DND-41 (cell line): ENCODE measurements around the gene NXN.

Experiments used
- ATAC-seq: fragments of 200-7000 bp; cut with Tn5 transposase; 3 replicates; pipeline ENCODE4 v1.9.1; 2021; ENCODE audit warnings: low read depth; ENCODE audit not compliant: insufficient read depth
- DNase-seq: peaks from one replicate; pipeline ENCODE4 v3.0.0-alpha.2; 2020
- H2AFZ ChIP-seq: 2 replicates; pipeline ENCODE4 v1.6.0; 2012; ENCODE audit warnings: low read depth, low read length
- H3K27ac ChIP-seq: 2 replicates; pipeline ENCODE4 v1.5.1; 2012; ENCODE audit warnings: low read length, inconsistent platforms
- H3K27me3 ChIP-seq: fragments of 200-600 bp; sonication (generic); 2 replicates; pipeline ENCODE4 v1.6.0; 2012; ENCODE audit warnings: low read length, mild to moderate bottlenecking, inconsistent platforms; ENCODE audit not compliant: insufficient read depth, poor library complexity
- H3K36me3 ChIP-seq: 2 replicates; pipeline ENCODE4 v1.5.1; 2012; ENCODE audit warnings: low read length, inconsistent platforms; ENCODE audit not compliant: insufficient read depth
- H3K4me1 ChIP-seq: 2 replicates; pipeline ENCODE4 v1.5.1; 2012; ENCODE audit warnings: mild to moderate bottlenecking, low read length; ENCODE audit not compliant: insufficient read depth
- H3K4me2 ChIP-seq: 2 replicates; pipeline ENCODE4 v1.6.0; 2012; ENCODE audit warnings: mild to moderate bottlenecking, moderate library complexity, low read length, inconsistent platforms; ENCODE audit not compliant: insufficient read depth
- H3K4me3 ChIP-seq, 2 experiments: fragments of 200-600 bp in 1 of 2; shearing (Covaris generic) in 1 of 2; 2 replicates each; pipeline ENCODE4 v1.5.1; 2012 to 2016; ENCODE audit warnings: inconsistent platforms in 2 of 2, low read length in 2 of 2, mild to moderate bottlenecking in 2 of 2, low read depth in 1 of 2, moderate library complexity in 1 of 2
- H3K79me2 ChIP-seq: 2 replicates; pipeline ENCODE4 v1.6.0; 2012; ENCODE audit warnings: low read length, inconsistent platforms; ENCODE audit not compliant: insufficient read depth
- H3K9ac ChIP-seq: 2 replicates; pipeline ENCODE4 v1.6.0; 2012; ENCODE audit warnings: low read depth, mild to moderate bottlenecking, inconsistent platforms, low read length, moderate library complexity
- H3K9me3 ChIP-seq: 2 replicates; pipeline ENCODE4 v1.5.1; 2012; ENCODE audit warnings: low read length, moderate library complexity, mild to moderate bottlenecking, inconsistent platforms; ENCODE audit not compliant: insufficient read depth, severe bottlenecking
- H4K20me1 ChIP-seq: 2 replicates; pipeline ENCODE4 v1.6.0; 2012; ENCODE audit warnings: low read length; ENCODE audit not compliant: insufficient read depth
- CTCF ChIP-seq: IDR thresholded peaks from 2 replicates; pipeline ENCODE4 v1.5.1; 2012; ENCODE audit warnings: borderline replicate concordance, low read length, moderate library complexity, mild to moderate bottlenecking; ENCODE audit not compliant: poor library complexity, severe bottlenecking; ENCODE audit errors: extremely low read depth
- EZH2 ChIP-seq: IDR thresholded peaks from 3 replicates; pipeline ENCODE4 v1.6.1; 2012; ENCODE audit warnings: borderline replicate concordance, low read depth, mild to moderate bottlenecking, moderate library complexity, low read length, inconsistent platforms; ENCODE audit not compliant: severe bottlenecking

NXN gene

GRCh38 chr17:811051-811784 lies 168.4 kb downstream of the NXN start:
- ATAC-seq, result no peak
- no peaks in the 10 kb centered on the region for H3K4me1 ChIP-seq
- no peak overlapping the region for H3K27ac ChIP-seq
- no peak overlapping the region for H3K4me3 ChIP-seq
- H4K20me1 ChIP-seq, result no peaks in the 10 kb centered on the region; the same call in none of the 2 replicates
- H3K36me3 ChIP-seq, result no peaks in the 10 kb centered on the region
- H3K79me2 ChIP-seq, result no peaks in the 10 kb centered on the region
- no peak overlapping the region for H3K9ac ChIP-seq
- no peaks in the 10 kb centered on the region for H3K9me3 ChIP-seq
- DNase-seq, result no peak
- no peaks in the 10 kb centered on the region for H3K27me3 ChIP-seq
- no peak overlapping the region for H3K4me2 ChIP-seq
- TF ChIP-seq CTCF (no peak), EZH2 (no peak)
- no peak overlapping the region for H2AFZ ChIP-seq

GRCh38 chr17:807523-808294 lies 171.9 kb downstream of the NXN start:
- Histone ChIP-seq H3K36me3 (no peaks in the 10 kb centered on the region), H3K79me2 (no peaks in the 10 kb centered on the region), H3K27ac (no peak overlapping the region), H4K20me1 (no peaks in the 10 kb centered on the region; the same call in 1 of the 2 replicates), H3K4me3 (no peak overlapping the region), H3K9me3 (no peaks in the 10 kb centered on the region), H3K9ac (no peak overlapping the region), H3K27me3 (no peaks in the 10 kb centered on the region), H2AFZ (no peak overlapping the region), H3K4me2 (no peak overlapping the region), H3K4me1 (no peaks in the 10 kb centered on the region)
- TF ChIP-seq EZH2 (no peak), CTCF (no peak)
- ATAC-seq (no peak), DNase-seq (no peak)

- TF ChIP-seq EZH2, result no peak
- TF ChIP-seq CTCF, result no peak
These were observed 172.6 kb downstream of the NXN start for GRCh38 chr17:806781-807522.

More at GRCh38 chr17:806781-807522, 172.6 kb downstream of the NXN start:
- Histone ChIP-seq H3K79me2 (no peaks in the 10 kb centered on the region), H3K36me3 (no peaks in the 10 kb centered on the region), H3K9ac (no peak overlapping the region), H3K4me3 (no peak overlapping the region), H3K4me2 (no peak overlapping the region), H2AFZ (no peak overlapping the region), H3K27me3 (no peaks in the 10 kb centered on the region), H3K9me3 (no peaks in the 10 kb centered on the region), H3K27ac (no peak overlapping the region), H3K4me1 (no peaks in the 10 kb centered on the region), H4K20me1 (no peaks in the 10 kb centered on the region; the same call in 1 of the 2 replicates)
- DNase-seq (no peak), ATAC-seq (no peak)
